PC-9 (cell line): ENCODE measurements around the gene SLC6A4.

Experiments
- CTCF ChIP-seq: fragments of 200-600 bp; sonication (generic); conservative IDR thresholded peaks from 2 replicates; pipeline ENCODE4 v1.6.1; 2017; ENCODE audit warnings: mixed run types, antibody characterized with exemption, mild to moderate bottlenecking, moderate library complexity
- EZH2 ChIP-seq: fragments of 200-600 bp; sonication (generic); IDR thresholded peaks from 2 replicates; pipeline ENCODE4 v1.8.0; 2017; ENCODE audit warnings: antibody characterized with exemption, low read depth

- no peak for TF ChIP-seq CTCF
- no peak for TF ChIP-seq EZH2
Observed at GRCh38 chr17:30148376-30148775, 87.1 kb downstream of the SLC6A4 start.
